ENCODE results near the gene SYNE1. TPM values are rescaled to one million over a fixed set of nuclear protein-coding genes. Genes with fewer than 3 reads are reported as not detected.

The SYNE1 gene
- total and polyA plus RNA-seq, 2 of the 8 experiments (the other 6 are each of a cell fraction or from before 2014, with no cell fraction given), result 2.8 to 5.5 TPM

DNA sequence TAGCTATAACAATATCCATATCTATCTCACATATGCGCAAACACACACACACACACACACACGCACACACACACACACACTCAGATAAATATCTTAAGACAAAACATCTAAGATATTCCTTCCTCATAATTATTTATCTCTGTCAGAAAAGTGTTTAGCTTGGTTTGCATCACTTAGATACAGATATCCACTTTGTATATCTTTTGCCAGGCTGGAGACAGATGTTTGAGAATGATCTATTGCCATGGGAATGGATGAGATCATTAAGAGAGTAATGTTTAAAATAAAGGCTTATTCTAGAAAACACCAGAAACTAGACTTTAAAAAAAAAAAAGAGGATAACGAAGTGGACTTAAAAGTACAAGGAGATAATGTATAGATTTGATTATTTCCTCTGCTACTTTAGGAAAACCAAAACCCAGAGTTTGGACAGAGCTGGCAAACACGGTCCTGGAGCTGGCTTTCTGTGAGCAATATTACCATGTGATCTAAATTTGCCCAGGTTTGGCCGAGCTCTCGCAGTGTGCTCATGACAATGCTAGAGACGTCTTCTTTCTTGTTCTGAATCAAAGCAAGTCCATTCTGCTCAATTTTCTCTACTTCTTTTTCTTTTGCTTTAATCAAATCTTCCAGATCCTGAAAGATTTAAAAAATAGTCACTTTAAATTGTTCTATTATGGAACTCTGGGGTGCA, 411.8 kb downstream of the SYNE1 start:
- no peak overlapping the region for H3K23ac ChIP-seq (ENCODE audit: insufficient read length)
- no peaks in the 10 kb centered on the region for H3K79me2 ChIP-seq (ENCODE audit: control insufficient read depth in 1 of 2, insufficient read depth in 2 of 2, low read length in 2 of 2)
- no peaks in the 10 kb centered on the region; a peak in 1 of 8 replicates for H3K36me3 ChIP-seq (ENCODE audit: control insufficient read depth in 2 of 4, insufficient read depth in 4 of 4, low read length in 3 of 4)
- peaks cover 0 to 4% (median 0%) of the 10 kb centered on the region in 4 experiments; a peak in 1 of 7 replicates for H3K4me1 ChIP-seq (replicated peaks in 1 of 4; ENCODE audit: control insufficient read depth in 3 of 4, insufficient read depth in 4 of 4, low read length in 3 of 4)
- H2AFZ ChIP-seq (ENCODE audit: low read length), result no peak overlapping the region
- TF ChIP-seq HDAC2 (IDR thresholded peaks at IDR 0.05; ENCODE audit: borderline replicate concordance in 1 of 2, low read depth in 2 of 2, low read length in 2 of 2), result no peak
- no peak for TF ChIP-seq HDAC6 (IDR thresholded peaks at IDR 0.05; ENCODE audit: low read depth, low read length)
- no peak for TF ChIP-seq KDM5A (IDR thresholded peaks at IDR 0.05; ENCODE audit: low read length)
- TF ChIP-seq GABPA (IDR thresholded peaks at IDR 0.05; ENCODE audit: borderline replicate concordance, insufficient read depth, low read length), result no peak
- H4K8ac ChIP-seq (ENCODE audit: extremely low read depth, insufficient read depth, low read length), result no peak overlapping the region
- ChIA-PET POLR2A (ENCODE audit: partially characterized antibody) (interaction anchor here (0.6 kb wide), 1 partner anchor 622 kb away, joined by 3 read pairs; no protein-coding TSS in a partner anchor), CTCF (ENCODE audit: partially characterized antibody) (interaction anchor here (0.6 to 1.2 kb wide), 3 partner anchors 18 to 549 kb away, joined by 3 to 4 read pairs (median 3); no protein-coding TSS in a partner anchor)
- no peak overlapping the region for H3K4me2 ChIP-seq (ENCODE audit: insufficient read depth in 1 of 2, low read depth in 2 of 2, low read length in 2 of 2)
- H3K4ac ChIP-seq (replicated peaks; ENCODE audit: insufficient read length, low read depth, low read length), result no peak overlapping the region
- no peak overlapping the region for H3K27ac ChIP-seq (ENCODE audit: low read depth, low read length)
- H3K79me1 ChIP-seq (ENCODE audit: low read depth, low read length), result no peaks in the 10 kb centered on the region
- H2BK20ac ChIP-seq (ENCODE audit: low read length), result no peak overlapping the region
- no peak overlapping the region for H4K91ac ChIP-seq (replicated peaks; ENCODE audit: insufficient read length, low read length)
- H2AK5ac ChIP-seq (ENCODE audit: low read depth, low read length), result no peak overlapping the region
- H2BK15ac ChIP-seq (ENCODE audit: low read length), result no peak overlapping the region
- H4K5ac ChIP-seq (ENCODE audit: insufficient read length, low read depth, low read length), result no peak overlapping the region
- H3K18ac ChIP-seq (ENCODE audit: extremely low read depth, low read length), result no peak overlapping the region
- H3K4me3 ChIP-seq (ENCODE audit: extremely low read depth in 1 of 4, insufficient read depth in 2 of 4, low read depth in 3 of 4, low read length in 4 of 4), result no peak overlapping the region
- H3K14ac ChIP-seq (ENCODE audit: insufficient read length), result no peak overlapping the region
- H3K9me3 ChIP-seq (ENCODE audit: insufficient read depth in 2 of 2, low read depth in 1 of 2, low read length in 1 of 2), result no peaks in the 10 kb centered on the region
- H3K23me2 ChIP-seq (ENCODE audit: low read depth, low read length), result no peaks in the 10 kb centered on the region
- no peaks in the 10 kb centered on the region for H3K27me3 ChIP-seq (replicated peaks in 1 of 4; ENCODE audit: control insufficient read depth in 3 of 4, extremely low read depth in 1 of 4, insufficient read depth in 3 of 4, low read length in 3 of 4)
- H3K9ac ChIP-seq (replicated peaks in 1 of 4; ENCODE audit: extremely low read depth in 1 of 4, low read depth in 3 of 4, low read length in 3 of 4), result no peak overlapping the region
- H2BK12ac ChIP-seq (ENCODE audit: low read depth, low read length), result no peak overlapping the region
- DNase-seq (ENCODE audit: low read depth in 1 of 2, low spot score in 2 of 2) (no peak), FAIRE-seq (no peak)
- no peak overlapping the region for H3K56ac ChIP-seq (replicated peaks; ENCODE audit: insufficient read length, low read depth, low read length)
- WGBS, 2 experiments (ENCODE audit: extremely low coverage in 1 of 2, insufficient coverage in 1 of 2, insufficient read length in 1 of 2, insufficient replicate concordance in 2 of 2, low coverage in 1 of 2, low lambda C conversion rate in 2 of 2, missing lambda C conversion rate in 1 of 2), result 89% methylated on average over 7 of the region's 7 CpGs; no CpG with 5 or more reads in 1 of the 2 experiments
- H2BK5ac ChIP-seq (ENCODE audit: low read depth, low read length), result no peak overlapping the region
- no peaks in the 10 kb centered on the region for H4K20me1 ChIP-seq (replicated peaks in 1 of 2; ENCODE audit: control insufficient read depth in 1 of 2, insufficient read depth in 2 of 2, low read length in 2 of 2)
- no peak overlapping the region for H2BK120ac ChIP-seq (replicated peaks; ENCODE audit: low read depth, low read length)

Measured in H1 (cell line).